HG03558 (cell line): Measurements from ENCODE around the gene CYB5R3.
"Not testable (repeated sequence)": the region's sequence is repeated elsewhere in the genome, so short reads cannot be mapped to it uniquely, and the experiment has no call there.

Source experiments
- ATAC-seq: cut with Tn5 transposase; IDR thresholded peaks from one replicate; pipeline ENCODE4 v1.9.1; 2021; ENCODE audit warnings: moderate number of reproducible peaks; ENCODE audit not compliant: unreplicated experiment; ENCODE audit errors: extremely low read depth

CYB5R3 gene

GRCh38 chr22:42577623-42578240, 71.5 kb downstream of the CYB5R3 start:
- ATAC-seq, result no peak

GRCh38 chr22:42577141-42577540, 72.1 kb downstream of the CYB5R3 start:
- not testable (repeated sequence) for ATAC-seq

DNA sequence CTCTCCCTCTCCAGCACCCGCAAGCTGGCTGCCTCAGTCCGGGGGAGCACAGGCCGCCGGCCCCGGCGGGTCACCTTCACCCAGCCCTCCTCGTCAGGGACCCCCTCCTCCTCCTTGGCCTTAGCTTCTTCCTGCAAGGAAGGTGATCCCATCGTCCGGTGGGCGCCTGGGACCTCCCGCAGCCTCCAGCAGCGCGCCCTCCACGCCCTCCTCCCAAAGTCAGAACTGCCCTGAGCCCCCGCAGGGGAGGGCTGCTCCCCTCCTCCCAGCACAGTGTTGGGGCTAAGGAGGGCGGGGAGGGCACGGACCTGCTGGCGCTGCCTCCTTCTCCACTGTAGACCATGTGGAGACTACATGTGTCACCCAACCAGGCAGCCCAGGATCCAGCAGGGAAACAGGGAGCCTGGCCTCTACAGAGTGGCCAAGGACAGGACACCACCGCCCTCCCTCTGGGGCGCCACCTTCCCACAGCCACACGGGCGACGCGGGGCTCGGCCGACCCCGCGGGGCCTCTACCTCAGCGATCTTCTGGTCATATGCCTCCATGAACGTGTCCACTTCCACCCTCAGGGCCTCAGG, 73.1 kb downstream of the CYB5R3 start:
- not testable (repeated sequence) for ATAC-seq

DNA sequence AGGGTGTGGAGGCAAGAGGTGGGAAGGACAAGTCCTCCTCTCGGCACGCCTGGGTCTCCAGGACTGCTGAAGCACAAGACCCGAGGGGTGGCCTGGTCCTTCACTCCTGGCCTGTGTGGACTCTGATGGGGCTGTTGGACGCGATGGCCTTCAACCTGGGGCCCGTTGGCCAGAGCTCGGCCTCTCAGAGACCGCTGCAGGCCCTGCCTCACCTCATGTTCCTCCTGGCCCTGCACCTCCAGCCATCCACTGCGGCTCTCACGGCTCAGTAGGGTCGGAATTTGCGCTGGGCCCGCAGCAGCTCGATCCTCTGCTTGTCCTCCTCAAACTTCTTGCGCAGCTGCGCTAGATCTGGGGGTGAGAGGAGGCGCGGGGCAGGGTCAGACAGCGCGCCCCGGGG, 74.7 kb downstream of the CYB5R3 start:
- ATAC-seq, result not testable (repeated sequence)

DNA sequence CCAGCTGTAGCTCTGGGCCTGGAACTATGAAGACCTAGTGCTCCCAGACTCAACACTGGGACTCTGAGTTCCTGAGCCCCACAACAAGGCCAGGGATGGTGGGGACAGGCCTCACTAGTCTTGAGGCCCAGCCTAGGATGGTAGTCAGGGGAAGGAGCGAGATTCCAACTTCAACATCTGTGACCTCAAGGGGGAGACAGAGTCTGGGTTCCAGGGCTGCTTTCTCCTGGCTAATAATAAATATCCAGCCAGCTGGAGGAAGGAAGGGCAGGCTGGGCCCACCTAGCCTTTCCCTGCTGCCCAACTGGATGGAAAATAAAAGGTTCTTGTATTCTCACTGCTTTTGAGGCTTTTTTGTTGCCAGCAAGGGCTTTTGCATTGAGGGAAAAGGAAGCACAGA, 75.1 kb downstream of the CYB5R3 start:
- not testable (repeated sequence) for ATAC-seq

GRCh38 chr22:42571068-42571467, 78.1 kb downstream of the CYB5R3 start:
- ATAC-seq, result not testable (repeated sequence)

DNA sequence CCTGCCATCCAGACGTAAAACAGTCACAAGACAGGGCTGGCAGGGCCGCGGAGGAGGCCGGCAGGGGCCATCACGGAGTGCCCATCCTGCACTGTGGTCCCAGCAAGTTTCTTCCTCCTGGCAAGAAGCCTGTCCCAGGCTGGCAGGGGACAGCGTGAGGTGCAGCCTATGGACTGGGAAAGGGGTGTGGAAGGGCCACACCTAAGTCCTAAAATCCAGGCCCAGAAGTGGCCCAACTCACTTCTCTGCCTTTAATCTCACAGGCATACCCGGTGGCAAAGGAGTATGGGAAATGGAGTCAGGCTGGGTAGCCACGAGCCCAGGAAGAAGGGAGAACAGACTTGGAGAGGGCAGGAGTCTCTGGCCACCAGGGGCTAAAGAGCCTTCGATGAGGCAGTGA, 78.6 kb downstream of the CYB5R3 start:
- ATAC-seq, result not testable (repeated sequence)

- ATAC-seq, result not testable (repeated sequence)
These were observed 81.2 kb downstream of the CYB5R3 start for GRCh38 chr22:42567950-42568349.
